Thyroid gland (tissue), 4 donors: Measurements from ENCODE around the gene CIPC. TPM values are rescaled to one million over a fixed set of nuclear protein-coding genes. Genes with fewer than 3 reads are reported as not detected.

Source experiments
- DNase-seq, 2 donors: peaks; one replicate each; pipeline ENCODE4 v3.0.0-alpha.2; 2019
- H3K27ac ChIP-seq, 3 donors: fragments of 200-600 bp; sonication (generic); 1 replicate in 2 of 3; 2 replicates in 1 of 3; pipeline ENCODE4 v1.5.1; 2016 to 2019; ENCODE audit warnings: mild to moderate bottlenecking in 1 of 3, moderate library complexity in 1 of 3
- H3K27me3 ChIP-seq: fragments of 200-600 bp; sonication (generic); one replicate; pipeline ENCODE4 v1.5.1; 2019
- H3K36me3 ChIP-seq, 2 donors: fragments of 200-600 bp; sonication (generic); one replicate each; pipeline ENCODE4 v1.5.1; 2016 to 2019
- H3K4me1 ChIP-seq, 2 donors: fragments of 200-600 bp; sonication (generic); one replicate each; pipeline ENCODE4 v1.5.1; 2017 to 2019
- H3K4me3 ChIP-seq, 3 donors: fragments of 200-600 bp; sonication (generic); replicated peaks in 1 of 3; 1 replicate in 2 of 3; 2 replicates in 1 of 3; pipeline ENCODE4 v1.5.1; 2016; ENCODE audit warnings: mild to moderate bottlenecking in 1 of 3
- H3K9me3 ChIP-seq: fragments of 200-600 bp; sonication (generic); one replicate; pipeline ENCODE4 v1.5.1; 2017
- CTCF ChIP-seq, 6 experiments: fragments of 200-600 bp in 3 of 6; fragments of 450-650 bp in 3 of 6; sonication (generic) in 3 of 6; IDR thresholded peaks; one replicate each; pipeline ENCODE4 v1.5.1; 2016 to 2019; ENCODE audit warnings: antibody characterized with exemption in 6 of 6, mild to moderate bottlenecking in 2 of 6, inconsistent platforms in 1 of 6, moderate library complexity in 1 of 6
- POLR2A ChIP-seq, 2 donors: fragments of 450-650 bp; IDR thresholded peaks; one replicate each; pipeline ENCODE4 v1.6.1; 2017; ENCODE audit warnings: antibody characterized with exemption in 2 of 2, mild to moderate bottlenecking in 2 of 2, moderate library complexity in 1 of 2
- WGBS, 2 donors: methylation state at CpG; one replicate each; pipeline ENCODE4 v1.1.5; 2017; 5-methylcytosine and 5-hydroxymethylcytosine counted together
- intact Hi-C: fragments of 100-400 bp; cut with DNase I; formaldehyde crosslinking; loops from one replicate; pipeline ENCODE4 v1.15.1; 2023
- total RNA-seq, 4 donors: library from RNA; depleted of rRNA; stranded (reverse); fragments of >200 nt; gene quantifications; one replicate each; pipeline ENCODE4 v1.2.3, GENCODE V29; 2016

CIPC gene
- total RNA-seq, 4 donors from 2014 or later = 37.6 to 59.5 (median 44.6) TPM

DNA sequence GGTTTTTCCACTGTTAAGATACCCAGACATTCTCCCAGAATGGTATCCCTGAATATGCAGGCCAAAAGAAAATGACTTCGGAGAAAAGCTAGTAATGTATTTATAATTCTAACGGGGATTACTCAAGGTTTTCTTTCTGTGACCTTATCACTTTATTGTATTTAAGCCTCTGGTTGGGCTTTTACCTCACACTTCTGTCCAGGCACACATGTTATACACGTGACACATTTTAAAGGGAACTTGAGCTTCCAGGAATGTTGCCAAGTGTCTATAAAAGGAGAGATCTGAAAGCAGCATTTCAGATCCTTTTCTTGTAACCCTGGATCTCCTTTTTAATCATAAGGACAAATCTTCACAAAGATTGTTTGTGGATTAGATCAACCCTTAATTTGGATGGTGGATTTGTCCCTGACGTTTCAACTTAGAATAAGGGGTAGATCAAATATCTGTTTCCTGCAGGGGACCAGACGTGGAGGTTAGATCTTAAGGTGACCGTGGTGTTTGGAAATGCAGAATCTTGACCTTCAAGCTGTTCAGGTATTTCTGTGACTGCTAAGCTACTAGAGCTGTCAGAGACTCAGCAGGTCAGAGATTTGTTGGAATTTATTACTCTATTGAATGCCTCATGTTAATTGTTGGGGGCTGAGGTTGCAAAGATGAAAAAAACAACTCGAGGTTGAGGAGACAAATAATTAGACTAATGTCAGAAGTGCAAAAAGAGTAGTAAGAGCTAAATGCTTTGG, 1.5 kb downstream of the CIPC start:
- peaks cover 37 to 54% of the 10 kb centered on the region in 2 donors for H3K4me1 ChIP-seq
- intact Hi-C loops = no loop called here
- H3K27me3 ChIP-seq = no peaks in the 10 kb centered on the region
- H3K9me3 ChIP-seq = no peaks in the 10 kb centered on the region
- TF ChIP-seq CTCF (IDR thresholded peaks at IDR 0.05) = peak in 1 of 6 experiments; percentile 9
- peak in 1 of 2 donors; percentile 55 for TF ChIP-seq POLR2A (IDR thresholded peaks at IDR 0.05)
- no peak for DNase-seq
- WGBS, 2 donors = 20% methylated on average over 7 of the region's 7 CpGs
- no peaks in the 10 kb centered on the region for H3K36me3 ChIP-seq
- H3K4me3 ChIP-seq = no peak overlapping the region
- peak overlapping the region; percentile 98 to 100 (median 99) for H3K27ac ChIP-seq

- Histone ChIP-seq H3K4me1 (peaks cover 42 to 65% of the 10 kb centered on the region in 2 donors), H3K36me3 (no peaks in the 10 kb centered on the region), H3K4me3 (no peak overlapping the region), H3K9me3 (no peaks in the 10 kb centered on the region), H3K27ac (peak overlapping the region; percentile 3 to 100 (median 99)), H3K27me3 (no peaks in the 10 kb centered on the region)
- no peak for TF ChIP-seq POLR2A (IDR thresholded peaks at IDR 0.05)
- TF ChIP-seq CTCF (IDR thresholded peaks at IDR 0.05) = no peak
- 62 to 72% methylated on average over 3 of the region's 3 CpGs for WGBS, 2 donors
- intact Hi-C loops = no loop called here
- no peak for DNase-seq
Measured at GRCh38 chr14:77100961-77101360, 2.9 kb downstream of the CIPC start.

- 74 to 79% methylated on average over 4 of the region's 4 CpGs for whole genome bisulfite sequencing, 2 donors
- DNase-seq = no peak
- no peaks in the 10 kb centered on the region for H3K36me3 ChIP-seq
- H3K4me1 ChIP-seq = peaks cover 44 to 70% of the 10 kb centered on the region in 2 donors
- no peak overlapping the region for H3K4me3 ChIP-seq
- no peaks in the 10 kb centered on the region for H3K27me3 ChIP-seq
- TF ChIP-seq POLR2A (IDR thresholded peaks at IDR 0.05) (no peak), CTCF (IDR thresholded peaks at IDR 0.05) (no peak)
- intact Hi-C loops = no loop called here
- no peak overlapping the region for H3K27ac ChIP-seq
- H3K9me3 ChIP-seq = no peaks in the 10 kb centered on the region
Measured at GRCh38 chr14:77102154-77102553, 4.1 kb downstream of the CIPC start.

- peaks cover 51 to 81% of the 10 kb centered on the region in 2 donors for H3K4me1 ChIP-seq
- intact Hi-C loops = no loop called here
- H3K27me3 ChIP-seq = no peaks in the 10 kb centered on the region
- DNase-seq = no peak
- no peaks in the 10 kb centered on the region for H3K9me3 ChIP-seq
- peak overlapping the region; percentile 14 to 68 (median 32) for H3K27ac ChIP-seq
- TF ChIP-seq POLR2A (IDR thresholded peaks at IDR 0.05) (no peak), CTCF (IDR thresholded peaks at IDR 0.05) (no peak)
- H3K4me3 ChIP-seq = no peak overlapping the region
- H3K36me3 ChIP-seq = no peaks in the 10 kb centered on the region
Measured at GRCh38 chr14:77103475-77103874, 5.4 kb downstream of the CIPC start.

DNA sequence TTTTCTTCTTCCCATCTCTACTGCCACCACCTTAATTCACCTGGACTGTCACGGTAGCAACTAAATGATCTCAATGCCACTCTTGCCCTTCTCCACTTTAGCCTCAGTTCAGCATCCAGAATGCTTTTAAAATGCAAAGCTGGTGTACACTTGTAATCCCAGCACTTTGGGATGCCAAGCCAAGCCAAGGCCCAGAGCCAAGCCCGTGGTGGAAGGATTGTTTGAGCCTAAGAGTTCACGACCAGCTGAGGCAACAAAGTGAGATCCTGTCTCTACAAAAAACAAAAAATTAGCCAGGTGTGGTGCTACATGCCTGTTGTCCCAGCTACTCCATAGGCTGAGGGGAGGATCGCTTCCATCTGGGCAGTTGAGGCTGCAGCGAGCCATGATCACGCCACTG, 5.9 kb downstream of the CIPC start:
- Histone ChIP-seq H3K4me3 (no peak overlapping the region), H3K27me3 (no peaks in the 10 kb centered on the region), H3K9me3 (no peaks in the 10 kb centered on the region), H3K4me1 (peaks cover 48 to 80% of the 10 kb centered on the region in 2 donors), H3K36me3 (no peaks in the 10 kb centered on the region), H3K27ac (peak overlapping the region; percentile 14 to 86 (median 68))
- intact Hi-C loops = no loop called here
- no peak for TF ChIP-seq CTCF (IDR thresholded peaks at IDR 0.05)
- TF ChIP-seq POLR2A (IDR thresholded peaks at IDR 0.05) = no peak
- DNase-seq = no peak
- 79 to 83% methylated on average over 6 of the region's 6 CpGs for WGBS, 2 donors
